Activated CD8-positive, alpha-beta T cell treated with anti-CD3 and anti-CD28 coated beads for 36 hours (primary cell): ENCODE data around the gene GLB1L2. TPM values are rescaled to one million over a fixed set of nuclear protein-coding genes. Genes with fewer than 3 reads are reported as not detected.
A peak's percentile ranks its signal among the peaks of the same experiment; 100 is the strongest.

Source experiments
- ATAC-seq: fragments of 200-7000 bp; cut with Tn5 transposase; one replicate; pipeline ENCODE4 v1.10.0; 2021; ENCODE audit warnings: mild to moderate bottlenecking, moderate library complexity
- CTCF ChIA-PET: fragments of 350-600 bp; sonication (Branson Sonifier 250); formaldehyde crosslinking; loops from one replicate; lab custom pipeline; 2021; ENCODE audit warnings: antibody characterized with exemption; lab: Charles Lee
- POLR2A ChIA-PET: fragments of 350-600 bp; sonication (Branson Sonifier 250); formaldehyde crosslinking; loops from one replicate; lab custom pipeline; 2021; ENCODE audit warnings: antibody characterized with exemption; lab: Charles Lee
- DNase-seq: peaks from one replicate; pipeline ENCODE4 v3.0.0-alpha.2; 2020
- H3K27ac Mint-ChIP-seq: one replicate; pipeline ENCODE4 v1.8.0; 2021; ENCODE audit warnings: mild to moderate bottlenecking, mixed read lengths
- H3K27me3 Mint-ChIP-seq: one replicate; pipeline ENCODE4 v1.8.0; 2021; ENCODE audit warnings: mixed read lengths
- H3K36me3 Mint-ChIP-seq: one replicate; pipeline ENCODE4 v1.8.0; 2021; ENCODE audit warnings: low read depth, mixed read lengths
- H3K4me1 Mint-ChIP-seq: one replicate; pipeline ENCODE4 v1.8.0; 2021; ENCODE audit warnings: low read depth, mixed read lengths
- H3K4me3 Mint-ChIP-seq: one replicate; pipeline ENCODE4 v1.8.0; 2021; ENCODE audit warnings: mild to moderate bottlenecking, moderate library complexity, mixed read lengths
- H3K9me3 Mint-ChIP-seq: one replicate; pipeline ENCODE4 v1.8.0; 2021; ENCODE audit warnings: mixed read lengths
- CTCF ChIP-seq: fragments of 200-600 bp; IDR thresholded peaks from one replicate; pipeline ENCODE4 v1.8.0; 2022; ENCODE audit warnings: antibody characterized with exemption, mild to moderate bottlenecking
- intact Hi-C: fragments of 100-400 bp; cut with micrococcal nuclease; formaldehyde crosslinking; loops from one replicate; pipeline ENCODE4 v1.10.0; 2022
- total RNA-seq, 2 experiments: library from RNA; stranded (reverse); gene quantifications; one replicate each; pipeline ENCODE4 v1.2.3, GENCODE V29; 2021

The GLB1L2 gene
- total RNA-seq, 2 experiments from 2014 or later, result 4.7 to 6.0 TPM

- intact Hi-C loops, result no loop called here
- ChIA-PET CTCF (no interaction called here), POLR2A (no interaction called here)
- H3K4me3 Mint-ChIP-seq, result no peak overlapping the region
- no peak overlapping the region for H3K27ac Mint-ChIP-seq
- H3K36me3 Mint-ChIP-seq, result no peaks in the 10 kb centered on the region
- ATAC-seq (no peak), DNase-seq (no peak)
- no peaks in the 10 kb centered on the region for H3K9me3 Mint-ChIP-seq
- H3K27me3 Mint-ChIP-seq, result peaks cover 42% of the 10 kb centered on the region
- TF ChIP-seq CTCF, result no peak
- H3K4me1 Mint-ChIP-seq, result peaks cover 7% of the 10 kb centered on the region
Measured at GRCh38 chr11:134407321-134407828, 75.6 kb downstream of the GLB1L2 start.

- H3K27ac Mint-ChIP-seq, result no peak overlapping the region
- DNase-seq (no peak), ATAC-seq (no peak)
- POLR2A ChIA-PET, result no interaction called here
- no peaks in the 10 kb centered on the region for H3K36me3 Mint-ChIP-seq
- H3K4me1 Mint-ChIP-seq, result peaks cover 7% of the 10 kb centered on the region
- intact Hi-C loops, result no loop called here
- H3K4me3 Mint-ChIP-seq, result no peak overlapping the region
- CTCF ChIA-PET, result no interaction called here
- H3K9me3 Mint-ChIP-seq, result no peaks in the 10 kb centered on the region
- TF ChIP-seq CTCF, result no peak
- peaks cover 43% of the 10 kb centered on the region for H3K27me3 Mint-ChIP-seq
Measured at GRCh38 chr11:134407923-134408322, 76.1 kb downstream of the GLB1L2 start.

- Mint-ChIP-seq H3K9me3 (no peaks in the 10 kb centered on the region), H3K36me3 (no peaks in the 10 kb centered on the region), H3K27ac (no peak overlapping the region), H3K4me1 (peaks cover 11% of the 10 kb centered on the region), H3K27me3 (peaks cover 55% of the 10 kb centered on the region), H3K4me3 (no peak overlapping the region)
- POLR2A ChIA-PET, result no interaction called here
- DNase-seq (no peak), ATAC-seq (no peak)
- CTCF ChIA-PET, result interaction anchor here (0.9 kb wide), 1 partner anchor 15 kb away, joined by 3 read pairs; no protein-coding TSS in a partner anchor
- intact Hi-C loops, result no loop called here
- TF ChIP-seq CTCF, result no peak
Measured at GRCh38 chr11:134409552-134410429, 78.0 kb downstream of the GLB1L2 start.

- intact Hi-C loops, result no loop called here
- ATAC-seq, result no peak
- no peak for DNase-seq
- POLR2A ChIA-PET, result no interaction called here
- CTCF ChIA-PET, result no interaction called here
- no peak for TF ChIP-seq CTCF
- H3K4me1 Mint-ChIP-seq, result peaks cover 11% of the 10 kb centered on the region
- peaks cover 59% of the 10 kb centered on the region for H3K27me3 Mint-ChIP-seq
- no peaks in the 10 kb centered on the region for H3K36me3 Mint-ChIP-seq
- H3K4me3 Mint-ChIP-seq, result peak overlapping the region; percentile 36
- no peak overlapping the region for H3K27ac Mint-ChIP-seq
- no peaks in the 10 kb centered on the region for H3K9me3 Mint-ChIP-seq
Measured at GRCh38 chr11:134410766-134411165, 79.0 kb downstream of the GLB1L2 start.
